Lung (tissue), 12 donors: Measurements from ENCODE around the gene PTPN13. TPM values are rescaled to one million over a fixed set of nuclear protein-coding genes. Genes with fewer than 3 reads are reported as not detected.
A peak's percentile ranks its signal among the peaks of the same experiment; 100 is the strongest.

Source experiments
- ATAC-seq: fragments of 200-7000 bp; cut with Tn5 transposase; one replicate; pipeline ENCODE4 v1.9.1; 2020; ENCODE audit warnings: moderate number of reproducible peaks; ENCODE audit not compliant: insufficient read depth, low FRiP score
- DNase-seq, 3 donors: peaks; one replicate each; pipeline ENCODE4 v3.0.0-alpha.2; 2013 to 2017
- H3K27ac ChIP-seq, 2 donors: one replicate each; pipeline ENCODE4 v1.5.1; 2013; ENCODE audit warnings: mild to moderate bottlenecking in 2 of 2, moderate library complexity in 2 of 2, control low read depth in 1 of 2, inconsistent platforms in 1 of 2, low read depth in 1 of 2, low read length in 1 of 2
- H3K27me3 ChIP-seq, 3 donors: one replicate each; pipeline ENCODE4 v1.5.1; 2013; ENCODE audit warnings: low read length in 2 of 3; ENCODE audit not compliant: control insufficient read depth in 3 of 3, insufficient read depth in 3 of 3
- H3K36me3 ChIP-seq, 4 donors: one replicate each; pipeline ENCODE4 v1.5.1; 2013; ENCODE audit warnings: low read length in 4 of 4, mild to moderate bottlenecking in 1 of 4, moderate library complexity in 1 of 4; ENCODE audit not compliant: control insufficient read depth in 4 of 4, insufficient read depth in 4 of 4
- H3K4me1 ChIP-seq, 5 donors: one replicate each; pipeline ENCODE4 v1.5.1; 2013; ENCODE audit warnings: low read length in 5 of 5, mild to moderate bottlenecking in 2 of 5, moderate library complexity in 1 of 5; ENCODE audit not compliant: control insufficient read depth in 5 of 5, insufficient read depth in 5 of 5
- H3K4me3 ChIP-seq: one replicate; pipeline ENCODE4 v1.5.1; 2013; ENCODE audit warnings: mild to moderate bottlenecking, control low read depth, moderate library complexity
- H3K9ac ChIP-seq, 2 donors: one replicate each; pipeline ENCODE4 v1.5.1; 2013; ENCODE audit warnings: low read length in 2 of 2, control low read depth in 1 of 2; ENCODE audit not compliant: insufficient read depth in 1 of 2
- H3K9me3 ChIP-seq, 4 donors: one replicate each; pipeline ENCODE4 v1.5.1; 2013; ENCODE audit warnings: low read length in 3 of 4, mild to moderate bottlenecking in 1 of 4, moderate library complexity in 1 of 4; ENCODE audit not compliant: control insufficient read depth in 4 of 4, insufficient read depth in 3 of 4
- CTCF ChIP-seq: IDR thresholded peaks from 2 replicates; pipeline ENCODE4 v1.5.1; 2012; ENCODE audit warnings: mild to moderate bottlenecking; ENCODE audit errors: control extremely low read depth, extremely low read depth
- WGBS, 2 donors: extraction: QIAGEN DNeasy Blood & Tissue Kit; methylation state at CpG; one replicate each; pipeline ENCODE4 v1.1.7; 2013; 5-methylcytosine and 5-hydroxymethylcytosine counted together
- polyA plus RNA-seq, 2 donors: library from polyadenylated mRNA; stranded (reverse); fragments of 200-250 nt; gene quantifications; one replicate each; pipeline ENCODE4 v1.2.1, GENCODE V29; 2013
- total RNA-seq, 2 donors: library from RNA; depleted of rRNA in 1 of 2; stranded (reverse); fragments of >200 nt in 1 of 2; gene quantifications; one replicate each; pipeline ENCODE4 v1.2.1, GENCODE V29; 2014 to 2021
- donor health status: control.
- donor health status: control.
- donor health status: Bipolar disorder and iron deficiency.
- donor health status: healthy.
- donor health status: DM: yes; HTN: yes; CAD: no.

The PTPN13 gene
- total and polyA plus RNA-seq, 4 donors: 8.3 to 95.0 (median 47.9) TPM

- H3K4me3 ChIP-seq: no peak overlapping the region
- no peak for TF ChIP-seq CTCF
- WGBS, 2 donors: 86 to 88% methylated on average over 8 of the region's 8 CpGs
These were observed 197.0 kb downstream of the PTPN13 start for GRCh38 chr4:86791126-86791525.

GRCh38 chr4:86809809-86810208, 215.7 kb downstream of the PTPN13 start:
- Histone ChIP-seq H3K4me3 (no peak overlapping the region), H3K4me1 (peaks cover 0 to 14% (median 0%) of the 10 kb centered on the region in 5 donors), H3K9me3 (no peaks in the 10 kb centered on the region), H3K27me3 (no peaks in the 10 kb centered on the region), H3K36me3 (peaks cover 0 to 38% (median 15%) of the 10 kb centered on the region in 4 donors), H3K9ac (no peak overlapping the region), H3K27ac (no peak overlapping the region)
- ATAC-seq (no peak), DNase-seq (no peak)
- WGBS, 2 donors: 88 to 93% methylated on average over 3 of the region's 3 CpGs
- no peak for TF ChIP-seq CTCF

More at GRCh38 chr4:86791126-86791525, 197.0 kb downstream of the PTPN13 start:
- Histone ChIP-seq H3K27me3 (no peaks in the 10 kb centered on the region), H3K4me1 (no peaks in the 10 kb centered on the region), H3K36me3 (peaks cover 0 to 24% (median 16%) of the 10 kb centered on the region in 4 donors), H3K9ac (no peak overlapping the region), H3K9me3 (peaks cover 0 to 5% (median 0%) of the 10 kb centered on the region in 4 donors), H3K27ac (no peak overlapping the region)
- ATAC-seq (no peak), DNase-seq (peak in 1 of 3 donors; percentile 16)

GRCh38 chr4:86810847-86811246, 216.7 kb downstream of the PTPN13 start:
- H3K9ac ChIP-seq: no peak overlapping the region
- H3K4me1 ChIP-seq: peaks cover 0 to 18% (median 0%) of the 10 kb centered on the region in 5 donors
- no peak overlapping the region for H3K27ac ChIP-seq
- H3K4me3 ChIP-seq: no peak overlapping the region
- TF ChIP-seq CTCF: no peak
- 96 to 99% methylated on average over 3 of the region's 3 CpGs for WGBS, 2 donors
- peaks cover 0 to 42% (median 17%) of the 10 kb centered on the region in 4 donors for H3K36me3 ChIP-seq
- DNase-seq: no peak
- no peak for ATAC-seq
- no peaks in the 10 kb centered on the region for H3K27me3 ChIP-seq
- peaks cover 0 to 5% (median 0%) of the 10 kb centered on the region in 4 donors for H3K9me3 ChIP-seq

GRCh38 chr4:86815653-86816052, 221.5 kb downstream of the PTPN13 start:
- Histone ChIP-seq H3K36me3 (peaks cover 0 to 20% (median 7%) of the 10 kb centered on the region in 4 donors), H3K4me1 (peaks cover 0 to 29% (median 0%) of the 10 kb centered on the region in 5 donors), H3K9me3 (peaks cover 0 to 5% (median 0%) of the 10 kb centered on the region in 4 donors), H3K4me3 (no peak overlapping the region), H3K27ac (peak overlapping the region in 1 of 2 donors; percentile 32), H3K27me3 (no peaks in the 10 kb centered on the region), H3K9ac (peak overlapping the region in 1 of 2 donors; percentile 29)
- WGBS, 2 donors: 71 to 80% methylated on average over 1 of the region's 1 CpG
- DNase-seq (no peak), ATAC-seq (no peak)
- no peak for TF ChIP-seq CTCF
